ENCODE measurements around the gene TAF1C.

TAF1C gene

GRCh38 chr16:84186685-84187437 lies at the start of gene TAF1C (continued):
- TF ChIP-seq, protein P1, sequence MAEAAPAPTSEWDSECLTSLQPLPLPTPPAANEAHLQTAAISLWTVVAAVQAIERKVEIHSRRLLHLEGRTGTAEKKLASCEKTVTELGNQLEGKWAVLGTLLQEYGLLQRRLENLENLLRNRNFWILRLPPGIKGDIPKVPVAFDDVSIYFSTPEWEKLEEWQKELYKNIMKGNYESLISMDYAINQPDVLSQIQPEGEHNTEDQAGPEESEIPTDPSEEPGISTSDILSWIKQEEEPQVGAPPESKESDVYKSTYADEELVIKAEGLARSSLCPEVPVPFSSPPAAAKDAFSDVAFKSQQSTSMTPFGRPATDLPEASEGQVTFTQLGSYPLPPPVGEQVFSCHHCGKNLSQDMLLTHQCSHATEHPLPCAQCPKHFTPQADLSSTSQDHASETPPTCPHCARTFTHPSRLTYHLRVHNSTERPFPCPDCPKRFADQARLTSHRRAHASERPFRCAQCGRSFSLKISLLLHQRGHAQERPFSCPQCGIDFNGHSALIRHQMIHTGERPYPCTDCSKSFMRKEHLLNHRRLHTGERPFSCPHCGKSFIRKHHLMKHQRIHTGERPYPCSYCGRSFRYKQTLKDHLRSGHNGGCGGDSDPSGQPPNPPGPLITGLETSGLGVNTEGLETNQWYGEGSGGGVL (tag by site-specific recombination; IDR thresholded peaks at IDR 0.05) = no peak
- TF ChIP-seq ZNF76 (tag by site-specific recombination; IDR thresholded peaks at IDR 0.05; ENCODE audit: borderline replicate concordance, low read depth) (no peak), ELK4 (IDR thresholded peaks at IDR 0.05; ENCODE audit: borderline replicate concordance, low read depth, low read length) (no peak), ZNF664 (tag by site-specific recombination; IDR thresholded peaks at IDR 0.05) (no peak), SETDB1 (IDR thresholded peaks at IDR 0.05; ENCODE audit: insufficient read length, low read length) (no peak), ZNF560 (tag by site-specific recombination; IDR thresholded peaks at IDR 0.05; ENCODE audit: borderline replicate concordance) (no peak), KLF9 (tag by site-specific recombination; IDR thresholded peaks at IDR 0.05; ENCODE audit: low read depth) (peak; percentile 29; the same call in 1 of the 2 replicates), ZNF580 (tag by site-specific recombination; IDR thresholded peaks at IDR 0.05) (peak; percentile 100), ZNF202 (tag by site-specific recombination; IDR thresholded peaks at IDR 0.05; ENCODE audit: borderline replicate concordance) (no peak), BCL11A (tag by site-specific recombination; IDR thresholded peaks at IDR 0.05; ENCODE audit: low read depth) (no peak), SCRT2 (tag by site-specific recombination; IDR thresholded peaks at IDR 0.05) (no peak), ZNF660 (tag by site-specific recombination; IDR thresholded peaks at IDR 0.05) (peak; percentile 81), SALL2 (tag by site-specific recombination; IDR thresholded peaks at IDR 0.05; ENCODE audit: borderline replicate concordance) (no peak), OSR2 (tag by site-specific recombination; IDR thresholded peaks at IDR 0.05) (no peak), OVOL3 (tag by site-specific recombination; IDR thresholded peaks at IDR 0.05) (no peak), SP2 (tag by site-specific recombination; IDR thresholded peaks at IDR 0.05) (peak; percentile 80), ZNF394 (tag by site-specific recombination; IDR thresholded peaks at IDR 0.05; ENCODE audit: borderline replicate concordance) (no peak), ZNF214 (tag by site-specific recombination; IDR thresholded peaks at IDR 0.05; ENCODE audit: borderline replicate concordance) (no peak), ZNF843 (tag by site-specific recombination; IDR thresholded peaks at IDR 0.05) (no peak), ZNF335 (tag by site-specific recombination; conservative IDR thresholded peaks at IDR 0.05) (peak; percentile 90), ZIC2 (tag by site-specific recombination; IDR thresholded peaks at IDR 0.05) (0 out of 2 replicates have a peak, but pooled peaks have one; percentile 13), PRDM1 (tag by site-specific recombination; IDR thresholded peaks at IDR 0.05) (no peak), ZNF10 (tag by site-specific recombination; IDR thresholded peaks at IDR 0.05) (no peak), ZNF837 (tag by site-specific recombination; IDR thresholded peaks at IDR 0.05) (no peak), ZNF138 (tag by site-specific recombination; IDR thresholded peaks at IDR 0.05; ENCODE audit: borderline replicate concordance) (no peak), ZBTB8A (tag by site-specific recombination; IDR thresholded peaks at IDR 0.05) (no peak), INSM2 (tag by site-specific recombination; IDR thresholded peaks at IDR 0.05) (no peak), GLIS1 (tag by site-specific recombination; IDR thresholded peaks at IDR 0.05) (peak; percentile 81), BCL11B (tag by site-specific recombination; IDR thresholded peaks at IDR 0.05; ENCODE audit: low read depth) (no peak), GLIS2 (tag by site-specific recombination; IDR thresholded peaks at IDR 0.05) (peak; percentile 43; the same call in 1 of the 2 replicates)
- TF ChIP-seq, protein P2, sequence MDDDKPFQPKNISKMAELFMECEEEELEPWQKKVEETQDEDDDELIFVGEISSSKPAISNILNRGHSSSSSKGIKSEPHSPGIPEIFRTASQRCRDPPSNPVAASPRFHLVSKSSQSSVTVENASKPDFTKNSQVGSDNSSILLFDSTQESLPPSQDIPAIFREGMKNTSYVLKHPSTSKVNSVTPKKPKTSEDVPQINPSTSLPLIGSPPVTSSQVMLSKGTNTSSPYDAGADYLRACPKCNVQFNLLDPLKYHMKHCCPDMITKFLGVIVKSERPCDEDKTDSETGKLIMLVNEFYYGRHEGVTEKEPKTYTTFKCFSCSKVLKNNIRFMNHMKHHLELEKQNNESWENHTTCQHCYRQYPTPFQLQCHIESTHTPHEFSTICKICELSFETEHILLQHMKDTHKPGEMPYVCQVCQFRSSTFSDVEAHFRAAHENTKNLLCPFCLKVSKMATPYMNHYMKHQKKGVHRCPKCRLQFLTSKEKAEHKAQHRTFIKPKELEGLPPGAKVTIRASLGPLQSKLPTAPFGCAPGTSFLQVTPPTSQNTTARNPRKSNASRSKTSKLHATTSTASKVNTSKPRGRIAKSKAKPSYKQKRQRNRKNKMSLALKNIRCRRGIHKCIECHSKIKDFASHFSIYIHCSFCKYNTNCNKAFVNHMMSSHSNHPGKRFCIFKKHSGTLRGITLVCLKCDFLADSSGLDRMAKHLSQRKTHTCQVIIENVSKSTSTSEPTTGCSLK (tag by site-specific recombination; IDR thresholded peaks at IDR 0.05) = no peak
- TF ChIP-seq, protein P3, sequence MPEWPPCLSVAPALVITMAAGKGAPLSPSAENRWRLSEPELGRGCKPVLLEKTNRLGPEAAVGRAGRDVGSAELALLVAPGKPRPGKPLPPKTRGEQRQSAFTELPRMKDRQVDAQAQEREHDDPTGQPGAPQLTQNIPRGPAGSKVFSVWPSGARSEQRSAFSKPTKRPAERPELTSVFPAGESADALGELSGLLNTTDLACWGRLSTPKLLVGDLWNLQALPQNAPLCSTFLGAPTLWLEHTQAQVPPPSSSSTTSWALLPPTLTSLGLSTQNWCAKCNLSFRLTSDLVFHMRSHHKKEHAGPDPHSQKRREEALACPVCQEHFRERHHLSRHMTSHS (tag by site-specific recombination; IDR thresholded peaks at IDR 0.05) = no peak
